LNCaP clone FGC (cell line): ENCODE data around the gene NEK8.

Source experiments
- DNase-seq: peaks from one replicate; pipeline ENCODE4 v3.0.0-alpha.2; 2011; ENCODE audit warnings: low read depth
- H3K4me3 ChIP-seq: 2 replicates; pipeline ENCODE4 v1.5.1; 2011; ENCODE audit warnings: mild to moderate bottlenecking, low read depth, low read length, control low read depth
- TF ChIP-seq, protein P1 (sequence below): IDR thresholded peaks from 2 replicates; pipeline ENCODE4 v1.5.1; 2012; ENCODE audit warnings: mild to moderate bottlenecking; ENCODE audit not compliant: control insufficient read depth, insufficient read depth; ENCODE audit errors: extremely low read depth

NEK8 gene

DNA sequence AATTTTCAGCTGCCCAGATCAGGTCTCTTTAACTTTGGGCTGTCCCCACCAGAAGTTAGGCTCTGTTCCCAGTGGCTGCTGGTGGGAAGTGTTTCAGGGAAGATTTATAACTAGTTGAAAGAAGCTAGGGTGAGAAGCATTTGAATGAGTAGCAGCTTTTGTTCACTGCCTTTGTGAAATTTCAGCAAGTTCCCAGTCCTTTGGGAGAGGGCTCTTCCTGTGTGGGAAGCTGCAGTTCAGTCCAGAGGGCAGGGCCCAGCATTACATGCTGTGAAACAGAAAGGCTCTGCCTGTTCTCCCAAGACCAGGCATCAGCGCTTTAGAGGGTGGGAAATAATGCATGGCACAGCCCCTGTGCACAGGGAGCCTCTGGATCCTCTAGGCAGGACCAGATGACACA, 34.7 kb upstream of the NEK8 start:
- TF ChIP-seq, protein P1, sequence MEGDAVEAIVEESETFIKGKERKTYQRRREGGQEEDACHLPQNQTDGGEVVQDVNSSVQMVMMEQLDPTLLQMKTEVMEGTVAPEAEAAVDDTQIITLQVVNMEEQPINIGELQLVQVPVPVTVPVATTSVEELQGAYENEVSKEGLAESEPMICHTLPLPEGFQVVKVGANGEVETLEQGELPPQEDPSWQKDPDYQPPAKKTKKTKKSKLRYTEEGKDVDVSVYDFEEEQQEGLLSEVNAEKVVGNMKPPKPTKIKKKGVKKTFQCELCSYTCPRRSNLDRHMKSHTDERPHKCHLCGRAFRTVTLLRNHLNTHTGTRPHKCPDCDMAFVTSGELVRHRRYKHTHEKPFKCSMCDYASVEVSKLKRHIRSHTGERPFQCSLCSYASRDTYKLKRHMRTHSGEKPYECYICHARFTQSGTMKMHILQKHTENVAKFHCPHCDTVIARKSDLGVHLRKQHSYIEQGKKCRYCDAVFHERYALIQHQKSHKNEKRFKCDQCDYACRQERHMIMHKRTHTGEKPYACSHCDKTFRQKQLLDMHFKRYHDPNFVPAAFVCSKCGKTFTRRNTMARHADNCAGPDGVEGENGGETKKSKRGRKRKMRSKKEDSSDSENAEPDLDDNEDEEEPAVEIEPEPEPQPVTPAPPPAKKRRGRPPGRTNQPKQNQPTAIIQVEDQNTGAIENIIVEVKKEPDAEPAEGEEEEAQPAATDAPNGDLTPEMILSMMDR = no peak
- DNase-seq = no peak
- no peak overlapping the region for H3K4me3 ChIP-seq

DNA sequence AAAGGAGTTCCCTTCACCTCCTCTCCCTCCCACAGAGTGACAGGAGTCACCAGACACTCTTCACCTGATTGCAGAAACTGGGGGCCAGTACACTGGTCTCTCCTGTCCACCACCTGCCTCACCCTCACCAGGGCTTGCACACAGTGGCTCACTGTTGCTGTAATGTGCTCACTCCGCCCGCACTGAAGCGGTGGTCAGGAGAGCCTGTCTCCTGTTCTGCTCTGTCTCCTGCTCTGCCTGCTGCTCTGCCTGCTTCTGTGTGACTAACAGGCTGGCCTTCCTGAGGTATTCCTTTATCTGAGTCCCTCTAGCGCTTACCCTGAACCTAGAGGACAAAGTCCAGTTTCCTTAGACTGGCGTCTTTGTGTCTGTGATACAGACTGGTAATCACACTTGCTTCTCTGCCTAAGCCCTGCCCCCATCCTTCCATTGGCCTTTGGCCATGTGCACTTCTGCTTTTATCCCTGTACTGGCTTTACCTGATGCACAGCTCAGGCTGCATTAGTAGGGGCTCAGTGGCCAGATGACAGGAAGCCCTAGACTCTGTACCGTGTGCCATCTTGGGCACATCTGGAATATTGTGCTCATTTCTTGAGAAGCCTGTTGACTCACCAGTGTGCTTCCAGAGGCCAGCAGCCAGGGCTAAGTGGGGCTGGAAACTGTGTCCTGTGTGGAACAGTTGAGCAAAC, 30.2 kb upstream of the NEK8 start:
- no peak overlapping the region for H3K4me3 ChIP-seq
- no peak for DNase-seq
- TF ChIP-seq, protein P1 = no peak

DNA sequence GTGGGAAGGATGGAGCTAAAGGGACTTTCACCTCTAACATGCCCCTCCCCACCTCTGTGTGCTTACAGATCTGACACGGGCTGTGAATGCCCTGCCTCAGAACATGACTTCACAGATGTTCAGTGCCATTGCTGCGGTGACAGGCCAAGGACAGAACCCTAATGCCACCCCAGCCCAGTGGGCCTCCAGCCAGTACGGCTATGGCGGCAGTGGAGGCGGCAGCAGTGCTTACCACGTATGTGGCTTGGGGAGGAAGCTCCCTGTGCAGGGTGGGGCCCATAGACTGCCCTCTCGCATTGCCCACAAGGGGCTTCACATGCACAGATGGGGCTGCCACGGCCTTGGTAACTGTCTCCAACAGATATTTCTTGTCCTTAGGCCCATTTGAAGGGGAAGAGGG, 28.3 kb upstream of the NEK8 start:
- DNase-seq = no peak
- H3K4me3 ChIP-seq = no peak overlapping the region
- TF ChIP-seq, protein P1 = no peak

DNA sequence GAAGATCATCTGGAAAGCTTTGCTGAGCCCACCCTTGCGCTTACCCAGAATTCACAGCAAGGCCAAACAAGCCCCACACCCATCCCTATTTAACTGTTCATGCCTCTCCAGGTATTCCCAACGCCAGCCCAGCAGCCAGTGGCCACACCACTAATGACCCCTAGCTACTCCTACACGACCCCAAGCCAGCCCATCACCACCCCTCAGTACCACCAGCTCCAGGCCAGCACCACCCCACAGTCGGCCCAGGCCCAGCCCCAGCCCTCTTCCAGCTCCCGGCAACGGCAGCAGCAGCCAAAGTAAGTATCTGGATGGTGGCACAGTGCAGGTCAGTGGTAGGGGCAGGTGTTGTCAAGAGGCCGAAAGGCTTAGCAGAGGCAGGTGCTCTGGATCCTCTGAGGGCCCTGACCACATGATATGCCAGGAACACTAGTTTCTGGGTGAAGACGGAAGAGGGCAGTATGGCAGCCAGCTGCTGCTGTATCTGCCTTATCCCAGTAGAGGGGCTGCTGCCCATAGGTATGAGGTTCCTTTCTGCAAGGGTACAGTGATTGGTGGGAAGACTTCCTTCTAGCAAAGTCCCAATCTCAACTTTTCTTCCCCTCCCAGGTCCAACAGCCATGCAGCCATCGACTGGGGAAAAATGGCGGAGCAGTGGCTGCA, 27.6 kb upstream of the NEK8 start:
- TF ChIP-seq, protein P1 = no peak
- no peak for DNase-seq
- no peak overlapping the region for H3K4me3 ChIP-seq

DNA sequence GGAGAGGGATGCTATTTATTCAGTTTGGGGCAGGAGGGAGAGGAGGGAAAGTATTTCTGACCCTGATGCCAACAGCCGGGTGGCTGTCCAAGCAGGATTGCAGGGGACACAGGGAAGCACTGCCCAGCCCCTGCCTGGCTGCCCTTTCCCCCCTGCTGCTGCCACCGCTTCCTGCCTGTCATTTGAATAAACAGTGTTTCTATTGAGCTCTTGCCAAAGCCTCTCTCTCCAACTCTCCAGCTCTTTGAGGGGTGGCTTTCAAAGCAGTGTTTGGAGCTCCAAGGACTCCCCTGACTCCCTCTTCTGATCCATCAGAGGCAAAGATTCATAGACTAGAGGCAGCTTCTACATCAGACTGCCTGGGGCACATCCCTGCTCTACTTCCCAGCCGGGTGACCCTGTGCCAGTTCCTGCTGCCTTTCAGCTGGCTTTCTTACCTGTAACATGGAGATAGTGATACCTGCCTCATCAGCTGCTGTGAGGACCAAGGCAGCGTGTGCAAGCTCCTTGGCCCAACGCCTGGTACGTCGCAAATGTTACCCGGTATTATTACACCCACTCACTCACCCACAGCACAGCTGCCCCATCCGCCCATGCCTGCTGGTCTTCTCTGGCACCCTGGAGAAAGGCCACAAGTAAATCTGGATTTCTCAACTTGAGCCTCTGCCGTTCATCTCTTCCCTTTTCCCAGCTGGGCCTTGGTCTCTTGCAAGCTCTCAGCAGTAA, 26.4 kb upstream of the NEK8 start:
- no peak for DNase-seq
- no peak overlapping the region for H3K4me3 ChIP-seq
- TF ChIP-seq, protein P1 = no peak

DNA sequence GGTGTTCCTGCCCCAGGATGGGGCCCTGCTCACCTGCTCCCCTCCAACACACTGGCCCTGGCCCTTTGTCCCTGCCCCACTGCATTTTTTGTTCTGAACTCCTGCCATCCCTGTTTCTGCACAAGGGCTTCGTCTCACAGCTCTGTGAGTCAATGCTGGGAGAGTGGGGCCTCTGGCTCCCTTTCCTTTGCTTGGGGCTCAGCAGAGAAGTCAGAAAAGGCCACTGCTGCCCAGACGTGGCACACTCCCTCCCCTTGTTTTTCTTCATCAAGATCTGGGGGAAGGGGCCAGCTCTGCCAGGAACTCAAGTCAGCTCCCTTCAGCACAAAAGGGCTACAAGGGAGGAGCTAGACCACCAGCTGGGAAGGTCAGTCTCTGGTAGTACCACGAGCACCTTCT, 25.8 kb upstream of the NEK8 start:
- H3K4me3 ChIP-seq = no peak overlapping the region
- DNase-seq = no peak
- TF ChIP-seq, protein P1 = no peak
